Measurements from ENCODE around the gene FXYD7.
"Not testable (repeated sequence)": the region's sequence is repeated elsewhere in the genome, so short reads cannot be mapped to it uniquely, and the experiment has no call there.

Gene FXYD7

GRCh38 chr19:35143231-35143715 lies at the start of gene FXYD7:
FXYD7 (plus strand) TSS chr19:35143255; CDS start chr19:35143334, 79 bp downstream.
- no peak for DNase-seq (ENCODE audit: low read depth)

GRCh38 chr19:35093430-35093829 lies 49.6 kb upstream of the FXYD7 start:
- no peak for DNase-seq (ENCODE audit: low read depth)

GRCh38 chr19:35093941-35094647 lies 49.0 kb upstream of the FXYD7 start:
- no peak for DNase-seq (ENCODE audit: low read depth)

- no peak for DNase-seq (ENCODE audit: low read depth)
These were observed 48.4 kb upstream of the FXYD7 start for GRCh38 chr19:35094656-35095055.

- no peak for DNase-seq (ENCODE audit: low read depth)
These were observed 47.2 kb upstream of the FXYD7 start for GRCh38 chr19:35095667-35096368.

- DNase-seq (ENCODE audit: low read depth), result no peak
These were observed 44.5 kb upstream of the FXYD7 start for GRCh38 chr19:35098413-35099049.

GRCh38 chr19:35099155-35099896 lies 43.7 kb upstream of the FXYD7 start:
- DNase-seq (ENCODE audit: low read depth), result no peak

GRCh38 chr19:35099897-35100275 lies 43.2 kb upstream of the FXYD7 start:
- DNase-seq (ENCODE audit: low read depth), result no peak

- DNase-seq (ENCODE audit: low read depth), result no peak
These were observed 42.2 kb upstream of the FXYD7 start for GRCh38 chr19:35100588-35101533.

GRCh38 chr19:35101949-35102348 lies 41.1 kb upstream of the FXYD7 start:
- not testable (repeated sequence) for DNase-seq (ENCODE audit: low read depth)

- DNase-seq (ENCODE audit: low read depth), result not testable (repeated sequence)
These were observed 39.4 kb upstream of the FXYD7 start for GRCh38 chr19:35103614-35104013.

- no peak for DNase-seq (ENCODE audit: low read depth)
These were observed 38.7 kb upstream of the FXYD7 start for GRCh38 chr19:35104361-35104760.

GRCh38 chr19:35105047-35105410 lies 38.0 kb upstream of the FXYD7 start:
- no peak for DNase-seq (ENCODE audit: low read depth)

- DNase-seq (ENCODE audit: low read depth), result no peak
These were observed 37.4 kb upstream of the FXYD7 start for GRCh38 chr19:35105411-35106290.

GRCh38 chr19:35106291-35106583 lies 36.8 kb upstream of the FXYD7 start:
- no peak for DNase-seq (ENCODE audit: low read depth)

GRCh38 chr19:35106898-35107541 lies 36.0 kb upstream of the FXYD7 start:
- no peak for DNase-seq (ENCODE audit: low read depth)

GRCh38 chr19:35107545-35107944 lies 35.5 kb upstream of the FXYD7 start:
- DNase-seq (ENCODE audit: low read depth), result no peak

GRCh38 chr19:35108730-35109129 lies 34.3 kb upstream of the FXYD7 start:
- no peak for DNase-seq (ENCODE audit: low read depth)

- no peak for DNase-seq (ENCODE audit: low read depth)
These were observed 33.5 kb upstream of the FXYD7 start for GRCh38 chr19:35109395-35110112.
